BE2C (cell line): Measurements from ENCODE around the gene ZNF556.

Experiments
- DNase-seq: peaks from one replicate; pipeline ENCODE4 v3.0.0-alpha.2; 2020
- H3K27me3 ChIP-seq: fragments of 250-450 bp; sonication (Bioruptor Pico); 2 replicates; pipeline ENCODE4 v1.5.1; 2020; ENCODE audit warnings: mild to moderate bottlenecking
- H3K36me3 ChIP-seq: fragments of 250-450 bp; sonication (Bioruptor Pico); 2 replicates; pipeline ENCODE4 v1.5.1; 2020; ENCODE audit warnings: mild to moderate bottlenecking
- H3K4me1 ChIP-seq: fragments of 250-450 bp; sonication (Bioruptor Pico); 2 replicates; pipeline ENCODE4 v1.5.1; 2020
- H3K4me3 ChIP-seq: 2 replicates; pipeline ENCODE4 v1.5.1; 2011; ENCODE audit warnings: low read depth, low read length
- H3K9me3 ChIP-seq: fragments of 250-450 bp; sonication (Bioruptor Pico); 2 replicates; pipeline ENCODE4 v1.5.1; 2020
- TF ChIP-seq, protein P1 (sequence below): IDR thresholded peaks from 2 replicates; pipeline ENCODE4 v1.5.1; 2012; ENCODE audit warnings: mild to moderate bottlenecking, low read depth, low read length

ZNF556 gene

DNA sequence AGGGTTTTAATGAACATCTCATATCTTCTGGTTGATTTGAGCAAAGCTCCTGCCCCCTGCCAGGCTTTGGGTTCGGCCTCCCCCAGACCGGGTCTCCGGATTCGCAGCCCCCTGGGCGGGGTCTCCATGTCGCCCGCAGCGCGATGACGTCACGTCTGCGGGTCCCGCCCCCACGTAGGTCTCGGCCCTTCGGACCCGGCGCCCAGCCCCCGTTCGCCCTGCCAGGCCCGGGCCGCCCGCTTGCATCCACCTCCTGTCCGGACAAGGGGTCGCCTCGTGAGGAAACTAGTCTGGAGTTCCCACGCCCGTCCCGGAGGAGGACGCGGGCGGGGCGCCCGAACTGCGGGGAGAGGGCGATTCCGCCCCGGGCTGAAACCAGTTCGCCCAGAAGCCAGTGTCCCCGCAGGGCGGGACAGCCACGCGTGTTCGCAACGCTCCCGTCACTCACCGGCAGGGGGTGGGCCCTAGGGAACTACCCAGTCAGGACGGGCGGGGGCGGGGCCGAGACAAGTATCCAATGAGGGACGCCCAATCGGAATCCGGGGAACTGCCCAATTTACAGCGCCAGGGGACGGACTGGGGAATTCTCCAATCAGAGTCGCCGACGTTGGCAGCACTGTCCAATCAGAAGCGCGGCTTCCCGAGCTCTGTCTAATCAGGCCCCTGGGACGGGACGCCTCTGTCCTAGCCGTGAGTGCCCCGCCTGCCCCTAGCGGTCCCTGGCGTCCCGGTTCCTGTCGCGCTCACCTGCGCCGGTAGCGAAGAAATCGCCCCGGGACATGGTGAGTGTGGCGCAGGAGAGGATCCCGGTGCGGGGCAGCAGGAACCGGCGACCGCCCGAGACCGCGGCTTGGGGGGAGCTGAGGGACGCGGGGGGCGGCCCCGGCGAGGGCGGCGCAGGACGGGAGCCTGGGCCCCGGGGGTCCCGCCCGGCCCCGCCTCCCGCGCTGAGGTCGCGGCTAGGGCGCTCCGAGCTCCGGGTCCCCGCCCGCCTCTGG is 26.0 kb upstream of the ZNF556 start, which contains the start of gene ZNF555:
ZNF555 (plus strand) TSS at position 682 of the 998 bp plus-strand sequence; CDS start at position 780, 98 bp downstream.
- TF ChIP-seq, protein P1, sequence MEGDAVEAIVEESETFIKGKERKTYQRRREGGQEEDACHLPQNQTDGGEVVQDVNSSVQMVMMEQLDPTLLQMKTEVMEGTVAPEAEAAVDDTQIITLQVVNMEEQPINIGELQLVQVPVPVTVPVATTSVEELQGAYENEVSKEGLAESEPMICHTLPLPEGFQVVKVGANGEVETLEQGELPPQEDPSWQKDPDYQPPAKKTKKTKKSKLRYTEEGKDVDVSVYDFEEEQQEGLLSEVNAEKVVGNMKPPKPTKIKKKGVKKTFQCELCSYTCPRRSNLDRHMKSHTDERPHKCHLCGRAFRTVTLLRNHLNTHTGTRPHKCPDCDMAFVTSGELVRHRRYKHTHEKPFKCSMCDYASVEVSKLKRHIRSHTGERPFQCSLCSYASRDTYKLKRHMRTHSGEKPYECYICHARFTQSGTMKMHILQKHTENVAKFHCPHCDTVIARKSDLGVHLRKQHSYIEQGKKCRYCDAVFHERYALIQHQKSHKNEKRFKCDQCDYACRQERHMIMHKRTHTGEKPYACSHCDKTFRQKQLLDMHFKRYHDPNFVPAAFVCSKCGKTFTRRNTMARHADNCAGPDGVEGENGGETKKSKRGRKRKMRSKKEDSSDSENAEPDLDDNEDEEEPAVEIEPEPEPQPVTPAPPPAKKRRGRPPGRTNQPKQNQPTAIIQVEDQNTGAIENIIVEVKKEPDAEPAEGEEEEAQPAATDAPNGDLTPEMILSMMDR = peak; percentile 46
- Histone ChIP-seq H3K4me1 (no peaks in the 10 kb centered on the region), H3K9me3 (no peaks in the 10 kb centered on the region; the same call in none of the 2 replicates)

DNA sequence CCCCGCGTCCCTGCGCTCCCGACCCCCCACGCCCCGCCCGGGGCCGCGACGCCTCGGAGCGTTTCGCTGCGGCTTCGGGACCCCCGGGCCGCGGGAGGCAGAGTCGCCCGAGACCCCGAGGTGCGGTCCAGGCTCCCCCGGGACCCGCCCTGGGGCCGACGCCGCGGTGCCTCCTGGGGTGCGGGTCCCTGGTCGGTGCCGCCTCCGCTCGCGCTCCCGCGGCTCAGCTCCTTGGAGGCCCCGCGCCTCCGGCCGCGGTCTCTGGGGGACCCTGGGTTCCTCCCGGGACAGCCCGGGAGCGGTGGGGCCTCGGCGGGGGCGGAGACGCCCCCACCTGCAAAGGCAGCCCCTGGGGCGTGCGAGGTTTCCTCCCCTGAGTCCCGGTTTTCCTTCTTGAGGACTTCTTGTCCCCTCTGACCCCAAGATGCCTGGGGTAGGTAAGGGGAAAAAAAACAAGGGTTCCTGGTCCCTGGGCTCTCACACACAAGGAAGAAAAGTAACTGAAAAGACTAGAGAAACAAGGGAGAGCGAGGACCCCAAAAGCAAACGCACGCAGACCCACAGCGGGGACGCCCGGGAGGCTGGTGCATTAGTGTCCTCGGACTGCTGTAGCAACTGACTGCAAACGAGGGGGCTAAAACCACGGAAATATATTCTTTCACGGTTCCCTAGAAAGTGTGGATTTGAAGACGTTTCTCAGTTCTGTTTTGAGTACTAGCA is 25.1 kb upstream of the ZNF556 start:
- no peak for DNase-seq
- TF ChIP-seq, protein P1 = no peak
- H3K4me1 ChIP-seq = no peaks in the 10 kb centered on the region
- H3K4me3 ChIP-seq = peak overlapping the region; percentile 77
- no peaks in the 10 kb centered on the region; the same call in none of the 2 replicates for H3K9me3 ChIP-seq
- no peaks in the 10 kb centered on the region for H3K27me3 ChIP-seq
- H3K36me3 ChIP-seq = peaks cover 3% of the 10 kb centered on the region; the same call in 1 of the 2 replicates

More for the DNA sequence above, 26.0 kb upstream of the ZNF556 start, which contains the start of gene ZNF555:
- H3K36me3 ChIP-seq = peaks cover 3% of the 10 kb centered on the region; the same call in 1 of the 2 replicates
- DNase-seq = peak; percentile 98
- H3K27me3 ChIP-seq = no peaks in the 10 kb centered on the region
- peak within 1 kb of the TSS; percentile 77 for H3K4me3 ChIP-seq

DNA sequence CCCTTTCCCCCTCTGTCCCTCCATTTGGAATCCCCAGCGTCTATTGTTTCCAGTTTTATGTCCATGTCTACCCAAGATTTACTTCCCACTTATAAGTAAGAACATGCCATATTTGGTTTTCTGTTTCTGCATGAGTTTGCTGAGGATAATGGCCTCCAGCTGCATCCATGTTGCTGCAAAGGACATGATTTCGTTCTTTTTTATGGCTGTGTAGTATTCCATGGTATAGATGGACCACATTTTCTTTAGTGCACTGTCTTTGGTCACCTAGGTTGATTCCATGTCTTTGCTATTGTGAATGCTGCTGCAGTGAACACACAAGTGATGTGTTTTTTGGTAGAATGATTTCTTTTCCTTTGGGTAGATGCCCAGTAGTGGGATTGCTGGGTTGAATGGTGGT is 22.0 kb upstream of the ZNF556 start:
- Histone ChIP-seq H3K4me1 (no peaks in the 10 kb centered on the region), H3K4me3 (no peak overlapping the region), H3K36me3 (peaks cover 3% of the 10 kb centered on the region; the same call in 1 of the 2 replicates), H3K9me3 (peaks cover 3% of the 10 kb centered on the region), H3K27me3 (no peaks in the 10 kb centered on the region)
- no peak for DNase-seq
- TF ChIP-seq, protein P1 = no peak

DNA sequence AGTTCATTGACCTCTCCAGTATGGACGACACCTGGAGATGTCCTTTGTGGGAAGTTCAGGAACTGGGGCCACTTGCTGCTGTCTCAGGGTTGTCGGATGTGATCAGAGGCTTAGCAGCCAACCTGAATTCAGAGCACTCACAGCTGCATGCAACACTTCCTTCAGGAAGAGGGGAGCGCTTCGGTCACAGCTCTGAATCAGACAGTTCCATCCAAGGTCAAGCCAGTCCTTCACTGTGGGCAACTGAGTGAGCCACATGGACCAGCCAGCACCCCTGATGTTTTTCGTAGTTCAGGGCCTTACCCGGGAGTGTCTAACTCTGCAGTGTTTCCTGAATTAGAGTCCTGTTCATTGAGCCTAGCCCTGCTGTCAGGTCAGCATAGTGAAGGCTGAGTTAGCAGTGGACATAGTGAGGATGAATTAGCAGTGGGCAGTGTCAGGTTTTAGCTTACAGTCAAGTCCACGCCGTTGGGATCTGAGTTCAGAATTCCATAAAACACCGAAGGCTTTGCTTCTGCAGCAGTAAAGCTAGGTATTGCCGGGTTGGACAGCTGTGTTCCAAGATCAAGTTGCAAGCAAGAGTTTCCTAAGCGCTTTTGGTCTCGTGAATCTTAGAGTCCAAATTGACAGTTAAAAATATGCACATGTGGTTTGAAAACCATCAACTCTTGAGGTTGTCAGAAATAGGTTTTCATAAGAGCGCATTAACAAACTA is 20.8 kb upstream of the ZNF556 start:
- TF ChIP-seq, protein P1 = no peak

DNA sequence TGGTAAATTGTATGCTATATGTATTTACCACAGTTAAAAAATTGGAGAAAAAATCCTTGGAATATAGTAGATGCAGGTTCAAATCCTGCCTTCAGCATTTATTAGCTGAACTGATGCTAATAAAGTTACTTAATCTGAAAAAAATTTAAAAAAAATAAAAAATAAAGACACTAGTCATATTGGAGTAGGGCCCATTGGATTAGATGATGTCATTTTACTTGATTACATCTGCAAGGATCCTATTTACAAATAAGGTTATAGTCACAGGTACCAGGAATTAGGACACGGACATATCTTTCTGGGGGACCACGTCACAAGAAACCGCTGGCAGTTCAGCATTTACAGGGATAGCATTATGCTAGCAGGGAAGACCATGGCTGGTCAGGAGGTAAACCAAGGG is 19.6 kb upstream of the ZNF556 start:
- Histone ChIP-seq H3K9me3 (peaks cover 3% of the 10 kb centered on the region), H3K36me3 (peaks cover 20% of the 10 kb centered on the region), H3K4me1 (no peaks in the 10 kb centered on the region), H3K27me3 (no peaks in the 10 kb centered on the region), H3K4me3 (no peak overlapping the region)
- no peak for DNase-seq
- TF ChIP-seq, protein P1 = no peak

More for the DNA sequence above, 20.8 kb upstream of the ZNF556 start:
- Histone ChIP-seq H3K4me3 (no peak overlapping the region), H3K4me1 (no peaks in the 10 kb centered on the region), H3K27me3 (no peaks in the 10 kb centered on the region), H3K9me3 (peaks cover 3% of the 10 kb centered on the region), H3K36me3 (peaks cover 9% of the 10 kb centered on the region)
- DNase-seq = no peak
